Ascending aorta (tissue), 2 donors: ENCODE measurements around the gene PAX8. TPM values are rescaled to one million over a fixed set of nuclear protein-coding genes. Genes with fewer than 3 reads are reported as not detected.

Source experiments
- DNase-seq, 2 donors: peaks; one replicate each; pipeline ENCODE4 v3.0.0-alpha.2; 2019; ENCODE audit warnings: low spot score in 2 of 2
- H3K27ac ChIP-seq, 2 donors: fragments of 200-600 bp; sonication (generic); one replicate each; pipeline ENCODE4 v1.5.1; 2016 to 2017; ENCODE audit warnings: mild to moderate bottlenecking in 1 of 2
- H3K27me3 ChIP-seq: fragments of 200-600 bp; sonication (generic); one replicate; pipeline ENCODE4 v1.5.1; 2017
- H3K36me3 ChIP-seq, 2 donors: fragments of 200-600 bp; sonication (generic); one replicate each; pipeline ENCODE4 v1.5.1; 2016
- H3K4me1 ChIP-seq, 2 donors: fragments of 200-600 bp; sonication (generic); one replicate each; pipeline ENCODE4 v1.5.1; 2016 to 2017; ENCODE audit warnings: mild to moderate bottlenecking in 1 of 2
- H3K4me3 ChIP-seq, 2 donors: fragments of 200-600 bp; sonication (generic); one replicate each; pipeline ENCODE4 v1.5.1; 2016 to 2017; ENCODE audit warnings: mild to moderate bottlenecking in 1 of 2
- H3K9me3 ChIP-seq, 2 donors: fragments of 200-600 bp; sonication (generic); one replicate each; pipeline ENCODE4 v1.5.1; 2016
- intact Hi-C: fragments of 100-400 bp; cut with DNase I; formaldehyde crosslinking; loops from one replicate; pipeline ENCODE4 v1.15.1; 2023
- total RNA-seq: library from RNA; depleted of rRNA; stranded (reverse); fragments of >200 nt; gene quantifications from one replicate; pipeline ENCODE4 v1.1.0, GENCODE V29; 2016
- TF ChIP-seq, protein P1 (sequence below), 3 experiments: fragments of 200-600 bp in 2 of 3; fragments of 450-650 bp in 1 of 3; sonication (generic) in 2 of 3; IDR thresholded peaks; one replicate each; pipeline ENCODE4 v1.5.1; 2016 to 2019; ENCODE audit warnings: antibody characterized with exemption in 3 of 3, mild to moderate bottlenecking in 1 of 3, moderate library complexity in 1 of 3

Gene PAX8
- total RNA-seq, 1 donor from 2014 or later = 0.11 TPM

- DNase-seq = no peak
- no peak overlapping the region for H3K4me3 ChIP-seq
- intact Hi-C loops = no loop called here
- H3K27me3 ChIP-seq = no peaks in the 10 kb centered on the region
- TF ChIP-seq, protein P1, sequence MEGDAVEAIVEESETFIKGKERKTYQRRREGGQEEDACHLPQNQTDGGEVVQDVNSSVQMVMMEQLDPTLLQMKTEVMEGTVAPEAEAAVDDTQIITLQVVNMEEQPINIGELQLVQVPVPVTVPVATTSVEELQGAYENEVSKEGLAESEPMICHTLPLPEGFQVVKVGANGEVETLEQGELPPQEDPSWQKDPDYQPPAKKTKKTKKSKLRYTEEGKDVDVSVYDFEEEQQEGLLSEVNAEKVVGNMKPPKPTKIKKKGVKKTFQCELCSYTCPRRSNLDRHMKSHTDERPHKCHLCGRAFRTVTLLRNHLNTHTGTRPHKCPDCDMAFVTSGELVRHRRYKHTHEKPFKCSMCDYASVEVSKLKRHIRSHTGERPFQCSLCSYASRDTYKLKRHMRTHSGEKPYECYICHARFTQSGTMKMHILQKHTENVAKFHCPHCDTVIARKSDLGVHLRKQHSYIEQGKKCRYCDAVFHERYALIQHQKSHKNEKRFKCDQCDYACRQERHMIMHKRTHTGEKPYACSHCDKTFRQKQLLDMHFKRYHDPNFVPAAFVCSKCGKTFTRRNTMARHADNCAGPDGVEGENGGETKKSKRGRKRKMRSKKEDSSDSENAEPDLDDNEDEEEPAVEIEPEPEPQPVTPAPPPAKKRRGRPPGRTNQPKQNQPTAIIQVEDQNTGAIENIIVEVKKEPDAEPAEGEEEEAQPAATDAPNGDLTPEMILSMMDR (IDR thresholded peaks at IDR 0.05) = no peak
- no peaks in the 10 kb centered on the region for H3K4me1 ChIP-seq
- H3K9me3 ChIP-seq = no peaks in the 10 kb centered on the region
- no peak overlapping the region for H3K27ac ChIP-seq
- no peaks in the 10 kb centered on the region for H3K36me3 ChIP-seq
Observed at GRCh38 chr2:113233593-113234550, 44.8 kb downstream of the PAX8 start.

- Histone ChIP-seq H3K9me3 (no peaks in the 10 kb centered on the region), H3K27me3 (no peaks in the 10 kb centered on the region), H3K27ac (no peak overlapping the region), H3K36me3 (no peaks in the 10 kb centered on the region), H3K4me3 (no peak overlapping the region), H3K4me1 (no peaks in the 10 kb centered on the region)
- intact Hi-C loops = no loop called here
- TF ChIP-seq, protein P1 (IDR thresholded peaks at IDR 0.05) = no peak
- DNase-seq = no peak
Observed at GRCh38 chr2:113232740-113233139, 46.0 kb downstream of the PAX8 start.

- H3K9me3 ChIP-seq = no peaks in the 10 kb centered on the region
- H3K36me3 ChIP-seq = no peaks in the 10 kb centered on the region
- TF ChIP-seq, protein P1 (IDR thresholded peaks at IDR 0.05) = no peak
- intact Hi-C loops = no loop called here
- no peak overlapping the region for H3K4me3 ChIP-seq
- H3K27ac ChIP-seq = no peak overlapping the region
- no peaks in the 10 kb centered on the region for H3K4me1 ChIP-seq
- H3K27me3 ChIP-seq = no peaks in the 10 kb centered on the region
- DNase-seq = no peak
Observed at GRCh38 chr2:113232123-113232522, 46.6 kb downstream of the PAX8 start.

GRCh38 chr2:113231064-113231463, 47.7 kb downstream of the PAX8 start:
- H3K4me1 ChIP-seq = no peaks in the 10 kb centered on the region
- H3K27ac ChIP-seq = no peak overlapping the region
- no peak overlapping the region for H3K4me3 ChIP-seq

GRCh38 chr2:113230531-113230930, 48.2 kb downstream of the PAX8 start:
- intact Hi-C loops = no loop called here
- no peaks in the 10 kb centered on the region for H3K4me1 ChIP-seq
- H3K36me3 ChIP-seq = no peaks in the 10 kb centered on the region
- no peak for DNase-seq
- TF ChIP-seq, protein P1 (IDR thresholded peaks at IDR 0.05) = no peak
- H3K27ac ChIP-seq = no peak overlapping the region
- H3K27me3 ChIP-seq = no peaks in the 10 kb centered on the region
- H3K4me3 ChIP-seq = no peak overlapping the region
- no peaks in the 10 kb centered on the region for H3K9me3 ChIP-seq

More at GRCh38 chr2:113231064-113231463, 47.7 kb downstream of the PAX8 start:
- H3K9me3 ChIP-seq = no peaks in the 10 kb centered on the region
- TF ChIP-seq, protein P1 (IDR thresholded peaks at IDR 0.05) = no peak
- H3K36me3 ChIP-seq = no peaks in the 10 kb centered on the region
- no peaks in the 10 kb centered on the region for H3K27me3 ChIP-seq
- intact Hi-C loops = no loop called here
- DNase-seq = no peak
